ENCODE results near the gene DHRSX. TPM values are rescaled to one million over a fixed set of nuclear protein-coding genes. Genes with fewer than 3 reads are reported as not detected.
"Not testable (repeated sequence)": the region's sequence is repeated elsewhere in the genome, so short reads cannot be mapped to it uniquely, and the experiment has no call there.

Gene DHRSX
- total RNA-seq, 4 donors from 2014 or later, result 19.6 to 22.4 (median 21.0) TPM

DNA sequence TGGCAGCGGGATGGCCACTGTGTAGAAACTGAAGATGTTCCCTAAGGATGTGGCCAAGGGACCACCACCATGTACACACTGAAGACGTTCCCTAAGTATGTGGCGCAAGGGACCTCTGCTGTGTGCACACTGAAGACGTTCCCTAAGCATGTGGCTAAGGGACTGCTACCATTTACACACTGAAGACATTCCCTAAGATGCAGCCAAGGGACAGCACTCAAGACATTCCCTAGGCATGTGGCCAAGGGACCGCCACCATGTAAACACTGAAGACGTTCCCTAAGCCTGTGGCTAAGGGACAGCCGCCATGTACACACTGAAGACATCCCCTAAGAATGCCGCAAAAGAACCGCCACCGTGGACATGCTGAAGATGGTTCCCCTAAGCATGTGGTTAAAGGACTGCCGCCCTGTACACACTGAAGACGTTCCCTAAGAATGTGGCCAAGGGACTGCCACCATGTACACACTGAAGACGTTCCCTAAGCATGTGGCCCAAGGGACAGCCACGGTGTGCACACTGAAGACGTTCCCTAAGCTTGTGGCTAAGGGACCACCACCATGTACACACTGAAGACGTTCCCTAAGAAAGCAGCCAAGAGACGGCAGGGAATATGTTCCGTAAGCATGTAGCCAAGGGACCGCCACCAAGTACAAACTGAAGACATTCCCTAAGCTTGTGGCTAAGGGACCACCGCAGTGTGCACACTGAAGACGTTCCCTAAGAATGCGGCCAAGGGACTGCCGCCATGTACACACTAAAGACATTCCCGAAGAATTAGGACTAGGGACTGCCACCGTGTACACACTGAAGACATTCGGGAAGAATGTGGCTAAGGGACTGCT lies 43.3 kb downstream of the DHRSX start:
- TF ChIP-seq POLR2A (IDR thresholded peaks at IDR 0.05; ENCODE audit: low read depth) (no peak), EP300 (IDR thresholded peaks at IDR 0.05) (no peak), POLR2AphosphoS5 (IDR thresholded peaks at IDR 0.05) (no peak)
- TF ChIP-seq, protein P1, sequence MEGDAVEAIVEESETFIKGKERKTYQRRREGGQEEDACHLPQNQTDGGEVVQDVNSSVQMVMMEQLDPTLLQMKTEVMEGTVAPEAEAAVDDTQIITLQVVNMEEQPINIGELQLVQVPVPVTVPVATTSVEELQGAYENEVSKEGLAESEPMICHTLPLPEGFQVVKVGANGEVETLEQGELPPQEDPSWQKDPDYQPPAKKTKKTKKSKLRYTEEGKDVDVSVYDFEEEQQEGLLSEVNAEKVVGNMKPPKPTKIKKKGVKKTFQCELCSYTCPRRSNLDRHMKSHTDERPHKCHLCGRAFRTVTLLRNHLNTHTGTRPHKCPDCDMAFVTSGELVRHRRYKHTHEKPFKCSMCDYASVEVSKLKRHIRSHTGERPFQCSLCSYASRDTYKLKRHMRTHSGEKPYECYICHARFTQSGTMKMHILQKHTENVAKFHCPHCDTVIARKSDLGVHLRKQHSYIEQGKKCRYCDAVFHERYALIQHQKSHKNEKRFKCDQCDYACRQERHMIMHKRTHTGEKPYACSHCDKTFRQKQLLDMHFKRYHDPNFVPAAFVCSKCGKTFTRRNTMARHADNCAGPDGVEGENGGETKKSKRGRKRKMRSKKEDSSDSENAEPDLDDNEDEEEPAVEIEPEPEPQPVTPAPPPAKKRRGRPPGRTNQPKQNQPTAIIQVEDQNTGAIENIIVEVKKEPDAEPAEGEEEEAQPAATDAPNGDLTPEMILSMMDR (IDR thresholded peaks at IDR 0.05), result no peak
- H3K9me3 ChIP-seq, result no peaks in the 10 kb centered on the region
- H3K4me1 ChIP-seq, result peaks cover 0 to 15% (median 12%) of the 10 kb centered on the region in 4 donors
- intact Hi-C loops (cut with DNase I), result no loop called here
- no peaks in the 10 kb centered on the region for H3K36me3 ChIP-seq
- no peak for DNase-seq (ENCODE audit: extremely low spot score)
- no peaks in the 10 kb centered on the region for H3K27me3 ChIP-seq
- no peak overlapping the region for H3K4me3 ChIP-seq
- no peak overlapping the region for H3K27ac ChIP-seq (replicated peaks in 1 of 4)
- WGBS, result 87% methylated on average over 23 of the region's 26 CpGs

DNA sequence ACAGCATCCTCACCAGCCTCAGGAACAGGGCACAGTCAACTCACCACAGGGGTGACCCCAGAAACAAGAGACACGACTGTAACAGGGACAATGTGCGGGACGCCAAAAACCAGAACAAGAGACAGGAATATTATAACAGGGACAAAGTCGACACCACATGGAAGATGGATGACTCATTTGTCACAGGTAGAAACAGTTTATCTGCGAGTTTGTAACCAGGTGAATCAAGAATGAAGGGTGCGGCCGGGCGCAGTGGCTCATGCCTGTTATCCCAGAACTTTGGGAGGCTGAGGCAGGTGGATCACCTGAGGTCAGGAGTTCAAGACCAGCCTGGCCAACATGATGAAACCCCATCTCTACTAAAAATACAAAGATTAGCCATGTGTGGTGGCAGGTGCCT lies 44.7 kb downstream of the DHRSX start:
- H3K27ac ChIP-seq (replicated peaks in 1 of 4); H3K4me3 ChIP-seq; H3K36me3 ChIP-seq; DNase-seq (ENCODE audit: extremely low spot score); H3K9me3 ChIP-seq; intact Hi-C loops (cut with DNase I); H3K27me3 ChIP-seq: not testable (repeated sequence)
- 94% methylated on average over 8 of the region's 8 CpGs for WGBS
- peaks cover 0 to 10% (median 8%) of the 10 kb centered on the region in 4 donors for H3K4me1 ChIP-seq

DNA sequence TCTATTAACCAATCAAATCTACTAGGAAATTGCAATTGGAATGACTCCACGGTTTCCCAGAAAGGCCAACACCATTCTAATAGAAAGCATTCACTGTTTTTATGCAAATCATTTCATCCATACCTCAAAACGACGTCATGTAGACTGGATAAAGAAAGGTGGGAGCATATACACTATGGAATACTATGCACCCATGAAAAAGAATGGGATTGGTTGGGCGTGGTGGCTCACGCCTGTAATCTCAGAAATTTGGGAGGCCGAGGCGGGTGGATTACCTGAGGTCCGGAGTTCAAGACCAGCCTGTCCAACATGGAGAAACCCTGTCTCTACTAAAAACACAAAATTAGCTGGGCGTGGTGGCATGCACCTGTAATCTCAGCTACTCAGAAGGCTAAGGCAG lies 46.2 kb downstream of the DHRSX start:
- WGBS, result 96% methylated on average over 9 of the region's 9 CpGs

DNA sequence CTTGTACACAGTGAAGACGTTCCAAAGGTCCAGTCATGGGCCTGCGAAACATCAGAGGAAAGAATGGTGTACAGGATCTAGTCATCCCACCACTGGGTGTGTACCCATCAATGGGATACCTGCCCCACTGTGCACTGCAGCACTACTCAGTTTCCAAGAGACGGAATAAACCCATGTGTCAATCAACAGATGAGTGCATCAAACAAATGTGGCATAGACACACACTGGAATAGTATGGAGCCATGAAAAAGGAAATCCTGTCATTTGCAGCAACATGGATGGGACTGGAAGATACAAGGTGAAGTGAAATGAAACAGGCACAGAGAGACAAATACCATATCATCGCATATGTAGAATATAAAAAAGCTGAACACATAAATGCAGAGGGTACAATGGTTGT lies 48.0 kb downstream of the DHRSX start:
- Histone ChIP-seq H3K4me3 (no peak overlapping the region), H3K27ac (replicated peaks in 1 of 4) (no peak overlapping the region), H3K36me3 (no peaks in the 10 kb centered on the region), H3K27me3 (no peaks in the 10 kb centered on the region), H3K9me3 (no peaks in the 10 kb centered on the region), H3K4me1 (peaks cover 0 to 20% (median 17%) of the 10 kb centered on the region in 4 donors)
- TF ChIP-seq, protein P1 (IDR thresholded peaks at IDR 0.05), result no peak
- TF ChIP-seq POLR2A (IDR thresholded peaks at IDR 0.05; ENCODE audit: low read depth) (no peak), POLR2AphosphoS5 (IDR thresholded peaks at IDR 0.05) (no peak), EP300 (IDR thresholded peaks at IDR 0.05) (no peak)
- WGBS, result 100% methylated on average over 2 of the region's 4 CpGs
- DNase-seq (ENCODE audit: extremely low spot score), result no peak
- intact Hi-C loops (cut with DNase I), result no loop called here

More for the DNA sequence above, 46.2 kb downstream of the DHRSX start:
- H3K4me3 ChIP-seq; H3K27me3 ChIP-seq; DNase-seq (ENCODE audit: extremely low spot score); H3K36me3 ChIP-seq; H3K9me3 ChIP-seq; H3K27ac ChIP-seq (replicated peaks in 1 of 4); intact Hi-C loops (cut with DNase I): not testable (repeated sequence)
- peaks cover 0 to 20% (median 17%) of the 10 kb centered on the region in 4 donors for H3K4me1 ChIP-seq

DNA sequence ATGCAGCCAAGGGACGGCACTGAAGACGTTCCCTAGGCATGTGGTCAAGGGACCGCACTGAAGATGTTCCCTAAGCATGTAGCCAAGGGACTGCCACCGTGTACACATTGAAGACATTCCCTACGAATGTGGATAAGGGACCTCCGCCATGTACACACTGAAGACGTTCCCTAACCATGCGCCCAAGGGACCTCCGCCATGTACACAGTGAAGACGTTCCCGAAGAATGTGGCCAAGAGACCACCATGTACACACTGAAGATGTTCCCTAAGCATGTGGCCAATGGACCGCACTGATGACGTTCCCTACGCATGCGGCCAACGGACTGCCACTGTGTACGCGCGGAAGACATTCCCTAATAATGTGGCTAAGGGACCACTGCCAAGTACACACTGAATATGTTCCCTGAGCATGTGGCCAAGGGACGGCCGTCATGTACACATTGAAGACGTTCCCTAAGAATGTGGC lies 48.4 kb downstream of the DHRSX start:
- H3K27me3 ChIP-seq, result no peaks in the 10 kb centered on the region
- DNase-seq (ENCODE audit: extremely low spot score), result no peak
- 96% methylated on average over 20 of the region's 22 CpGs for WGBS
- H3K4me1 ChIP-seq, result peaks cover 0 to 20% (median 17%) of the 10 kb centered on the region in 4 donors
- TF ChIP-seq POLR2AphosphoS5 (IDR thresholded peaks at IDR 0.05) (no peak), POLR2A (IDR thresholded peaks at IDR 0.05; ENCODE audit: low read depth) (no peak), EP300 (IDR thresholded peaks at IDR 0.05) (no peak)
- TF ChIP-seq, protein P1 (IDR thresholded peaks at IDR 0.05), result no peak
- H3K36me3 ChIP-seq, result no peaks in the 10 kb centered on the region
- H3K4me3 ChIP-seq, result no peak overlapping the region
- no peak overlapping the region for H3K27ac ChIP-seq (replicated peaks in 1 of 4)
- intact Hi-C loops (cut with DNase I), result no loop called here
- no peaks in the 10 kb centered on the region for H3K9me3 ChIP-seq

Measured in esophagus muscularis mucosa (tissue), 4 donors.